GM19324 (cell line): ENCODE results near the gene COL21A1.

Experiments
- ATAC-seq: cut with Tn5 transposase; IDR thresholded peaks from one replicate; pipeline ENCODE4 v1.9.1; 2021; ENCODE audit warnings: mild to moderate bottlenecking, moderate library complexity; ENCODE audit not compliant: unreplicated experiment, low FRiP score

Gene COL21A1

GRCh38 chr6:56062836-56063235, 184.5 kb downstream of the COL21A1 start:
- ATAC-seq: no peak

GRCh38 chr6:56058636-56059035, 188.7 kb downstream of the COL21A1 start:
- no peak for ATAC-seq

GRCh38 chr6:56055081-56055704, 192.2 kb downstream of the COL21A1 start:
- no peak for ATAC-seq

- no peak for ATAC-seq
These were observed 196.2 kb downstream of the COL21A1 start for GRCh38 chr6:56051202-56051598.

- no peak for ATAC-seq
These were observed 196.7 kb downstream of the COL21A1 start for GRCh38 chr6:56050530-56051201.

- no peak for ATAC-seq
These were observed 198.8 kb downstream of the COL21A1 start for GRCh38 chr6:56048601-56049000.

- ATAC-seq: no peak
These were observed 199.3 kb downstream of the COL21A1 start for GRCh38 chr6:56047931-56048540.

GRCh38 chr6:56046576-56046975, 200.8 kb downstream of the COL21A1 start:
- ATAC-seq: no peak

GRCh38 chr6:56043761-56044160, 203.6 kb downstream of the COL21A1 start:
- ATAC-seq: no peak

GRCh38 chr6:56043076-56043475, 204.3 kb downstream of the COL21A1 start:
- ATAC-seq: no peak

- ATAC-seq: no peak
These were observed 205.8 kb downstream of the COL21A1 start for GRCh38 chr6:56041591-56041990.

GRCh38 chr6:56040889-56041301, 206.5 kb downstream of the COL21A1 start:
- ATAC-seq: no peak

GRCh38 chr6:56040223-56040622, 207.2 kb downstream of the COL21A1 start:
- ATAC-seq: no peak

GRCh38 chr6:56038764-56039163, 208.6 kb downstream of the COL21A1 start:
- no peak for ATAC-seq

GRCh38 chr6:56037601-56038000, 209.8 kb downstream of the COL21A1 start:
- ATAC-seq: no peak

- ATAC-seq: no peak
These were observed 210.3 kb downstream of the COL21A1 start for GRCh38 chr6:56036916-56037600.

GRCh38 chr6:56033401-56033800, 214.0 kb downstream of the COL21A1 start:
- ATAC-seq: no peak

GRCh38 chr6:56032715-56033260, 214.6 kb downstream of the COL21A1 start:
- no peak for ATAC-seq

GRCh38 chr6:56027865-56028264, 219.5 kb downstream of the COL21A1 start:
- ATAC-seq: no peak

- no peak for ATAC-seq
These were observed 220.8 kb downstream of the COL21A1 start for GRCh38 chr6:56026455-56027180.
